SK-N-SH treated with all-trans-retinoic acid at 6 μM for 48 hours (cell line): Measurements from ENCODE around the gene PLCB2.

ENCODE experiments used
- ARNTL ChIP-seq: fragments of 450-650 bp; formaldehyde crosslinking; IDR thresholded peaks from 2 replicates; pipeline ENCODE4 v1.5.0; 2020; ENCODE audit warnings: low read depth, mild to moderate bottlenecking, moderate library complexity, borderline replicate concordance
- BACH2 ChIP-seq: fragments of 250-450 bp; sonication (Bioruptor Pico); IDR thresholded peaks from 2 replicates; pipeline ENCODE4 v1.9.0; 2021; ENCODE audit warnings: mild to moderate bottlenecking, borderline replicate concordance
- CSDC2 ChIP-seq: fragments of 250-450 bp; sonication (Bioruptor Pico); IDR thresholded peaks from 2 replicates; pipeline ENCODE4 v1.5.0; 2020; ENCODE audit warnings: mild to moderate bottlenecking, moderate library complexity
- ISL1 ChIP-seq: fragments of 250-450 bp; sonication (Bioruptor Pico); IDR thresholded peaks from 2 replicates; pipeline ENCODE4 v2.1.2; 2022; ENCODE audit warnings: mild to moderate bottlenecking, moderate library complexity
- OSR1 ChIP-seq: fragments of 250-450 bp; sonication (Bioruptor Pico); IDR thresholded peaks from 2 replicates; pipeline ENCODE4 v1.8.0; 2022; ENCODE audit warnings: moderate library complexity, mild to moderate bottlenecking, inconsistent platforms
- POU6F1 ChIP-seq: fragments of 250-450 bp; sonication (Bioruptor Pico); IDR thresholded peaks from 2 replicates; pipeline ENCODE4 v1.8.0; 2021; ENCODE audit warnings: low read depth, mild to moderate bottlenecking, moderate library complexity, borderline replicate concordance
- PPARA ChIP-seq: fragments of 250-450 bp; sonication (Bioruptor Pico); IDR thresholded peaks from 2 replicates; pipeline ENCODE4 v1.5.0; 2020; ENCODE audit warnings: mild to moderate bottlenecking, borderline replicate concordance
- RARB ChIP-seq: fragments of 250-450 bp; sonication (Bioruptor Pico); IDR thresholded peaks from 2 replicates; pipeline ENCODE4 v1.8.0; 2021; ENCODE audit warnings: mild to moderate bottlenecking, moderate library complexity
- TCF4 ChIP-seq: fragments of 250-450 bp; sonication (Bioruptor Pico); IDR thresholded peaks from 2 replicates; pipeline ENCODE4 v1.8.0; 2021; ENCODE audit warnings: mild to moderate bottlenecking, moderate library complexity, borderline replicate concordance
- TOX ChIP-seq: fragments of 250-450 bp; sonication (Bioruptor Pico); IDR thresholded peaks from 2 replicates; pipeline ENCODE4 v1.8.0; 2021; ENCODE audit warnings: mild to moderate bottlenecking, moderate library complexity, borderline replicate concordance
- ZFP3 ChIP-seq: fragments of 250-450 bp; sonication (Bioruptor Pico); IDR thresholded peaks from 2 replicates; pipeline ENCODE4 v1.5.0; 2020; ENCODE audit warnings: mild to moderate bottlenecking, moderate library complexity
- ZNF565 ChIP-seq: fragments of 450-650 bp; formaldehyde crosslinking; conservative IDR thresholded peaks from 2 replicates; pipeline ENCODE4 v1.5.0; 2020; ENCODE audit warnings: low read depth, mild to moderate bottlenecking, moderate library complexity
- TF ChIP-seq, protein P1 (sequence below): fragments of 250-450 bp; sonication (Bioruptor Pico); IDR thresholded peaks from 2 replicates; pipeline ENCODE4 v1.8.0; 2020; ENCODE audit warnings: mild to moderate bottlenecking, moderate library complexity, borderline replicate concordance

- TF ChIP-seq BACH2 (CRISPR knock-in tag) (no peak), ISL1 (CRISPR knock-in tag) (no peak), ZFP3 (no peak), ZNF565 (CRISPR knock-in tag) (no peak), OSR1 (CRISPR knock-in tag) (no peak), POU6F1 (CRISPR knock-in tag) (no peak), TCF4 (no peak), TOX (CRISPR knock-in tag) (no peak), PPARA (no peak), RARB (no peak), ARNTL (no peak), CSDC2 (CRISPR knock-in tag) (no peak)
- TF ChIP-seq, protein P1, sequence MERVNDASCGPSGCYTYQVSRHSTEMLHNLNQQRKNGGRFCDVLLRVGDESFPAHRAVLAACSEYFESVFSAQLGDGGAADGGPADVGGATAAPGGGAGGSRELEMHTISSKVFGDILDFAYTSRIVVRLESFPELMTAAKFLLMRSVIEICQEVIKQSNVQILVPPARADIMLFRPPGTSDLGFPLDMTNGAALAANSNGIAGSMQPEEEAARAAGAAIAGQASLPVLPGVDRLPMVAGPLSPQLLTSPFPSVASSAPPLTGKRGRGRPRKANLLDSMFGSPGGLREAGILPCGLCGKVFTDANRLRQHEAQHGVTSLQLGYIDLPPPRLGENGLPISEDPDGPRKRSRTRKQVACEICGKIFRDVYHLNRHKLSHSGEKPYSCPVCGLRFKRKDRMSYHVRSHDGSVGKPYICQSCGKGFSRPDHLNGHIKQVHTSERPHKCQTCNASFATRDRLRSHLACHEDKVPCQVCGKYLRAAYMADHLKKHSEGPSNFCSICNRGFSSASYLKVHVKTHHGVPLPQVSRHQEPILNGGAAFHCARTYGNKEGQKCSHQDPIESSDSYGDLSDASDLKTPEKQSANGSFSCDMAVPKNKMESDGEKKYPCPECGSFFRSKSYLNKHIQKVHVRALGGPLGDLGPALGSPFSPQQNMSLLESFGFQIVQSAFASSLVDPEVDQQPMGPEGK, result no peak
Observed at GRCh38 chr15:40242601-40243000, 65.1 kb downstream of the PLCB2 start.
